CD4-positive, alpha-beta T cell treated with Interleukin-15 for 1 hour (primary cell): ENCODE results near the gene C19orf85.

Experiments
- DNase-seq: peaks from one replicate; pipeline ENCODE4 v3.0.0-alpha.2; 2020

C19orf85 gene

DNA sequence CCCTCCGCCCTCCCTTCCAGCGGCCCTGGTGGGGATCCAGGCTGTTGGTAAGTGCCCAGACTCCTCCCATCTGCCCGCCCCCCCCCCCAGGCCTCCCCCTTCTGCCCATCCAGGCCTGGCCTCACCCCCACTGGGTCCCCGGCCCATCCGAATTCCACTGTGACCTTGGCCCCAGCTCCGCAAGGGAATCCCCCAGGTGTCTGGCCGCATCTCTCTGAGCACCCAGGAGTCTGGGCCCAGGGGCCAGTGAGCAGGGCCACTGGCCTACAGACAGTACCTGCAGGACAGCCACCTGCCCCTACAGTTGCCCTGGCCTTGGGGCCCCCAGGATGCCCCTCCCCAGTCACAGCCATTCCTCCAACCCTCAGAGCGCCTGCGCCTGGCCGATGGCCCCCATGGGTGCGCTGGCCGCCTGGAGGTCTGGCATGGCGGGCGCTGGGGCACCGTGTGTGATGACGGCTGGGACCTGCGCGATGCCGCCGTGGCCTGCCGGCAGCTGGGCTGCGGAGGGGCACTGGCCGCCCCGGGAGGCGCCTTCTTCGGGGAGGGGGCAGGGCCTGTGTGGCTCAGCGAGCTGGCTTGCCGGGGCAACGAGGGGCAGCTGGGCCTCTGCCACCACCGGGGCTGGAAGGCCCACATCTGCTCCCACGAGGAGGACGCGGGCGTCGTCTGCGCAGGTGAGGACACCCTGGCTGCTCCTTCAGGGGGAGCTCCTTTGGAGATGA lies 24.6 kb upstream of the C19orf85 start:
- DNase-seq = no peak

DNA sequence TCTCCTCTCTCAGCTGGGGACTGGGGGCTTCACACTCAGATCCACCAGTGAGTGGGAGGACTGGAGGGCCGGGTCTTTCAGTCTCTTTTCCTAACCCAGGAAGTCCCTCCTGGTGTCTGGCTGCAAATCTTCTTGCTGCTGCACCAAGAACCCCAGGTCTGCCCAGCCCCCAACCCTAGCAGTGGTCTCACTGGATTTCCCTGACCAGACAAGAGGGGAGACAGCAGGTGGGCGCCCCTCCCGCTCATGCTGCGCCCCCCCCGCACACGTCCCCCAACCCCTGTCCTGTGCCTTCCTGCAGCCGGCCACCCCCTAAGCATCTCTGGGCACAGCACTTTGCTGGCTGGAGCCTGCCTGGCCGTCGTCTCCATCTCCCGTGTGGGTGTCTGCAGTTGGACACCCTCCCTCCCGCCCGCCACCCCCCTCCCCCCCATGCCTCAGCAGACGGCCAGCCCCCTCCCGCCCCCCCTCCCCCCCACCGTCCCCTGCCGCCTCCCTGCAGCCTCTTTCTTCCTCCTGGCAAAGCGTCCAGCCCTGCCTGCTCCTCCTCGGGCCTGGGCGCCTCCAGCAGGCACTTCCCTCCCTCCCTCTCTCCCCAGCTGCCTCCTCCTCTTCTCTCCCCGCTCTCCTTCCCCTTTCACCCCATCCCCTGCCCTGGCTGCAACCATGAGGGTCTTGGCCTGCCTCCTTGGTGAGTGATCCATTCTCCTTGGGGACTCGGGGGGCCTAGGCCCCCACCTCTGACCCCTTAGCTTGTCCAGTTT lies 23.6 kb upstream of the C19orf85 start, which contains the start of gene SSC5D:
TSS of gene SSC5D (plus strand) at position 513 of the 764 bp plus-strand sequence. CDS start at position 667, 154 bp downstream.
- no peak for DNase-seq

DNA sequence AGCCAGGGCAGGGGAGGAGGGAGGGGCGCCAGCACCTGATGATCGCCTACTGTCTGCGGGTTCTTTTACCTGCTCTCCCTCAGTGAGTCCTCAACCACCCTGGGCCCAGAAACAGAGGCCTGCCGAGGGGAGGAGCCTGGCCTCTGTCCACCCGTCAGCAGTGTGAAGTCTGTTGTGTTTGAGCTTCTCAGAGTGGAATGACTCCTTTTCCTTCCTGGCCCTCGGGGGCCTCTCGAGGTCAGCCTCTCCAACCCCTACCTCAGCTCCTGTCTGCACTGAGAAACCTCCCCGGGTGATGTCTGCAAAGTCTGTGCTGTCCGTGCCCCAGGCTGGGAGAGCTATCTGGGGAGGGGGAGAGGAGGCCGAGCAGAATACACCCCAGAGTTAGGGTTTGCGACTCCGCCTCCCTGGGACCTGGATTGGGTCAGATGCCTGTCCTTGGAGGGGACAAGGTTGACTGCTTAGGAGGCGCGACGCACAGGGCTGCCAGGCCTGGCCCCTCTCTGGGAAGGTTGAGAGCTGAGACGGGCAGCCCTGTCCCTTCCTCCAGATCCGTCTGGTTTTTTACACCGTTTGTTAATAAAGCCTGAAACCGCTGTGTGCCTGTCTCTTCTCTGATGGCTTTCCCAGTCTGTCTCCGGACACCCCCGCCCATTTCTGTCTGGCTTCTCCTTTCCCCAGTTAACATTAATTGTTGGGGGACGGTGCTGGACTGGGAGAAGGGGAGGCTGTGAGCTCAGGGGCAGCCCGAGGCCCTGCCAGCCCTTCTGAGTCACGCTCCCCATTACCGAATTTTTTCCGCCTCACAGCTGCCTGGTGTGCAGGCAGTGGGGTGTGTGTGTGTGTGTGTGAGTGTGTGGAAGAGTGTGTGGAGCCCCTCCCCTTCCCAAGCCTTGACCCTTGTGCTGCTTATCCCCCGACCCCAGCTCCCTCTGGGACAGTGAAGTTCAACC lies 22.7 kb upstream of the C19orf85 start:
- no peak for DNase-seq

- no peak for DNase-seq
Measured at GRCh38 chr19:55486043-55486970, 21.8 kb upstream of the C19orf85 start.

DNA sequence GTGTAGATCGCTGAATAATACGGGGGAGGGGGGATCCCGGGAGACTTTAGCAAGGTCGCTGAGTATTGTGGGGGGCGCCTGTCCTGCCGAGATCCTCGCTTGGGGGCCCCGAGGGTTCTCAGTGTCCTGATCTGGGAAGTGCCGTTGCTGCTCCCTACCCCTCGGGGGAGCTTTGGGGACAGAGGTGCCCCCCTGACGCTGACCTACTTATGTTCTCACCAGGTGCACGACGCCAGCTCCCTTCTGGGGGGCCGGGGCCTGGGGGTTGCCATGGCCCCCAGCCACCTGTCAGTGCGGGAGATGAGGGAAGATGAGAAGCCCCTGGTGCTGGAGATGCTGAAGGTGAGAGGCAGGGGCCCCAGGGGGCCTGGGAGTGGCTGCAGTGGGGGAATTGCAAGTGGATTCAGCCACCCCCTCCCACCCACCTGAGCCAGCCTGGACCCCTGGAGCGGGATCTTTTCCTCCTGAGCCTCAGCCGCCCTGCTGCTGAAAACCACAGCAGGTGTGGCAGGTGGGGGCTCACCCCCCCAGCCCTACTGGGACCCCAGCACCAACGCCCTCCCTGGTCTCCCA lies 21.0 kb upstream of the C19orf85 start:
- DNase-seq = no peak

GRCh38 chr19:55484593-55485438 lies 20.3 kb upstream of the C19orf85 start, which contains the start of gene NAT14:
Gene NAT14, plus strand, starts transcription at chr19:55485188. Its CDS starts 521 bp downstream, at chr19:55485709.
- peak; percentile 74 for DNase-seq

GRCh38 chr19:55483706-55484592 lies 19.4 kb upstream of the C19orf85 start:
- DNase-seq = no peak

- DNase-seq = no peak
Measured at GRCh38 chr19:55482967-55483705, 18.6 kb upstream of the C19orf85 start.

DNA sequence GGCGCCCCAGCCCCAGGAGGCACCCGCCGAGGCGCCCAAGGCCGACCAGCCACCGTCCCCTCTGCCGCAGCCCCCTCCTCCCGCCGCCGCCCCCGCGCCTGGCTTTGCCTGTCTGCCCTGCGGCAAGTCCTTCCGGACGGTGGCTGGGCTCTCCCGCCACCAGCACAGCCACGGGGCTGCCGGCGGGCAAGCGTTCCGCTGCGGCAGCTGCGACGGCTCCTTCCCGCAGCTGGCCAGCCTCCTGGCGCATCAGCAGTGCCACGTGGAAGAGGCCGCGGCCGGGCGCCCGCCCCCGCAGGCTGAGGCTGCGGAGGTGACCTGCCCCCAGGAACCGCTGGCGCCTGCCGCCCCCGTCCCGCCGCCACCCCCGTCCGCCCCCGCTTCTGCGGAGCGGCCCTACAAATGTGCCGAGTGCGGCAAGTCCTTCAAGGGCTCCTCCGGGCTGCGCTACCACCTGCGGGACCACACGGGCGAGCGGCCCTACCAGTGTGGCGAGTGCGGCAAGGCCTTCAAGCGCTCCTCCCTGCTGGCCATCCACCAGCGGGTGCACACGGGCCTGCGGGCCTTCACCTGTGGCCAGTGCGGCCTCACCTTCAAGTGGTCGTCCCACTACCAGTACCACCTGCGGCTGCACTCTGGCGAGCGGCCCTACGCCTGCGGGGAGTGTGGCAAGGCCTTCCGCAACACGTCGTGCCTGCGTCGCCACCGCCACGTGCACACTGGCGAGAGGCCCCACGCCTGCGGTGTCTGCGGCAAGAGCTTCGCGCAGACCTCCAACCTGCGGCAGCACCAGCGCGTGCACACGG lies 17.8 kb upstream of the C19orf85 start:
- no peak for DNase-seq

DNA sequence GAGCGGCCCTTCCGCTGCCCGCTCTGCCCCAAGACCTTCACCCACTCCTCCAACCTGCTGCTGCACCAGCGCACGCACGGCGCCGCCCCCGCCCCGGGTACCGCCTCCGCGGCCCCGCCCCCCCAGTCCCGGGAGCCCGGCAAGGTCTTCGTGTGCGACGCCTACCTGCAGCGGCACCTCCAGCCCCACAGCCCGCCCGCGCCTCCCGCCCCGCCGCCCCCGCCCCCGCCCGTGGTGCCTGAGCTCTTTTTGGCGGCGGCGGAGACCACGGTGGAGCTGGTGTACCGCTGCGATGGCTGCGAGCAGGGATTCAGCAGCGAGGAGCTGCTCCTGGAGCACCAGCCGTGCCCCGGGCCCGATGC lies 17.2 kb upstream of the C19orf85 start:
- no peak for DNase-seq

- no peak for DNase-seq
Measured at GRCh38 chr19:55481148-55481793, 16.7 kb upstream of the C19orf85 start.

- DNase-seq = no peak
Measured at GRCh38 chr19:55479451-55480230, 15.1 kb upstream of the C19orf85 start.

DNA sequence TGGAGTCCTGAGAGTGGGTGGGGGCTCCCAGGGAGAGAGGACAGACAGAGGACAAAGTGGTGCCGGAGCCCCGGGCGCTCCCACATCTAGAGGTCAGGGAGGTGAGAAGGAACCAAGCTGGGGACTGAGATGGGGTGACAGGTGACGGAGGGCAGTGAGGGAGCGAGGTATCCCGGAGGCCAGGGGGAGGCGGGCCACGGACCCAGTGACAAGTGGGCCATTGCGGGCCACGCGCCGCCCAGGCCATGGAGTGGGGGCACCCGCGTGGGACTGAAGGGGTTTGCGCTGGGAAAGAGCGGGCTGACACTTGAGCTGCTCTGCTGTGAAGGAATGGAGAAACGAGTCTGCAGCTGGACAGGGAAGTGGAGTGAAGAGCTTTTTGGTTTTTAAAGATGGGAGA lies 14.5 kb upstream of the C19orf85 start:
- DNase-seq = no peak

DNA sequence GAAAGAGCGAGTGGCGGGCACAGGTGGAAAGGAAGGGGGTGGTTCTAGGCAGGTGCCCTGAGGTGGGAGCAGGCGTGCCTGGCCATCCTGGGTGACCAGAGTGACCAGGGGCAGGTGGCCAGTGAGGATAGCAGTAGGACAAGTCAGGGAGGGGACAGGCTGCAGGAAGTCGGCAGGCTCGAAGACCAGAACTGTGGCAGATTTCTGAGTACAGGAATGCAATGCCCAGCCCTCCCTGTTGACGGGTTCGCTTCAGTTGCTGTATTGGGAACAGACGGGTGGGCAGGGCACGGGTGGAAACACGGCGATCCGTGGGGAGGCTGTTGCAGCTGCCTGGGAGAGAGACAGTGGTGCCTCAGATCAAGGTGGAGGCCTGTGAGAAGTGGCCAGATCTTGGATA lies 13.8 kb upstream of the C19orf85 start:
- DNase-seq = no peak

- DNase-seq = no peak
Measured at GRCh38 chr19:55477905-55478304, 13.4 kb upstream of the C19orf85 start.

DNA sequence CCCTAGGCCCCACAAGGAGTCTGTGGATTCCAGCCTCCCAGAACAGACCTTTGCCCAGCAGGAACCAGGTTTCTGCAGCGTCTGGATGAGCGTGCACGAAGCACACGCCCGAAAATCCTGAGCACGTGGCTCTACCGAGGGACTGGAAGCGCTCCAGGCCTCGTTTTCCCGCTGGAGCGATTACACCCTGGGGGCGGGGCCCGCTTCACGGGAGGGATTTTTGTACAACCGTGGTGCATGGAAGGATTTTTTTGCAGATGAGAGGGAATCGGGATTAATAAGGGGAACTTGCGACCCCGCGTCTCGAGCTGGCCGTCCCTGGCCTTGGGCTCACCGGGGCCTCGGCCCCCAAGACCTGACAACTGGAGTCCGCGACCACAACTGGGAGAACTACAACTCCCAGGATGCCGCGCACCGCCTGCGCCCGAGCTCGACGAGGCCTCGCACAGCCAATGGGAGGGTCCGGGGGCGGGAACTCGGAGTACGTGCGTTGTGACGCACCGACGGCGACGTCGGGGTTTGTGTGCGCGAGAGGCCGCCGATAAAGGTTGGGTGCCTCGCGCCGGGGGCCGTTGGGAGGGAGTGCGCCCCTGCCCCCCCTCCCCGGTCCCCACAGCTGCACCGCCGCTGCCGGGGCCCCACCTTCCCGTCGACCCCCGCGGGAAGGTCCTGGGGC lies 11.7 kb upstream of the C19orf85 start, which contains the start of gene ZNF628:
TSS of gene ZNF628 (plus strand) at position 518 of the 676 bp plus-strand sequence. CDS start 3,294 bp downstream, outside the sequence.
- DNase-seq = peak; percentile 98
